GM21723 (cell line): ENCODE results near the gene SLC25A42.

Source experiments
- ATAC-seq: cut with Tn5 transposase; IDR thresholded peaks from one replicate; pipeline ENCODE4 v1.9.1; 2021; ENCODE audit warnings: mild to moderate bottlenecking, moderate library complexity; ENCODE audit not compliant: unreplicated experiment

SLC25A42 gene

GRCh38 chr19:19157808-19158207, 94.0 kb downstream of the SLC25A42 start:
- ATAC-seq, result no peak

GRCh38 chr19:19159534-19159933, 95.7 kb downstream of the SLC25A42 start:
- no peak for ATAC-seq

DNA sequence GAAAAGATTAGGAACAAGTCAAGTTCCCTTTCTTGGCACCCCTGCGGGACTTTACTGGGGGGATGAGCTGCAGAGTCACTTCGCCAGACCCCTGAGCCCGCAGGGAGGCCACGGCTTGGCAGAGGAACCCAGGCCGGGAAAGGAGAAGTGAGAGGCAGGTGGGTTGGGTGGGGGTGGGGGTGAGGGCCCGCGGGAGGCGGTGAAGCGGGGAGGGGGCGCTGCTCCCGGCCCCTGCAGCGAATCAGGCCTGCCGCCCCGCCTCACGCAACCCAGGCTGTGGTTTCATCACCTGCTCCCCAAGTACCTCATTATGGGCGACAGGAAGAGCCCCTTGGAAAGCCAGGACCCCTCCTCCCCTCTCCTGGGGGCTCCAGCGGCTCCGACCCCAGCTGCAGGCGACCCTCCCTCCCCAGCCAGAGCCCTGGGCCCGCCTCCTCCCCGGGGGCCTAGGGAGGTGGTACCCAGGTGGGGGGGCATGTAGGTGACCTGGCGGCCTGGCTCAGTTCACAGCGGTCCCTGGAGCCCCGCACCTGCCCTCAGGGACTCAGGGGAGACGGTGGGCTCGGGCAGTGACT, 96.8 kb downstream of the SLC25A42 start:
- ATAC-seq, result peak; percentile 36

DNA sequence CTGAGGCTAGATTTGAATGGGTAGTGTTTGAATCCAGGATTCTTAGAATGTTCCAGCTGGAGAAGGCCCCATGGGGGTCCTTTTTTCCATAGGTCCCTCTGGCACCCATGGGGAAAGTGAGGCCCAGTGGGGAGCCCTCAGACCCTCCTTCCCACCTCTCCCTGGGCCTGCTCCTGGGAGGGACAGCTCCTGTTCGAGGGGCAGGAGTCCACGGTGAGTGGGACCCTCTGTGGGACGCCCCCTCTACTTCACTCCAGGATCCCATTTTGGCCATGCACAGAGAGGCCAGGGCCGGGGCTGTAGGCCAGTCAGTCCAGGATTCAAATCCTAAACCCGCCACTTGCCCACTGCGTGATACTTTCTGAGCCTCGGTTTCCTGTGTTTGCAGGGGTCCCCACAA, 98.7 kb downstream of the SLC25A42 start:
- ATAC-seq, result no peak
